Progenitor cell of endocrine pancreas (in vitro differentiated cells): Measurements from ENCODE around the gene EHD2. TPM values are rescaled to one million over a fixed set of nuclear protein-coding genes. Genes with fewer than 3 reads are reported as not detected.

Source experiments
- DNase-seq: peaks from one replicate; pipeline ENCODE4 v3.0.0; 2021; ENCODE audit warnings: low spot score; ENCODE audit not compliant: unreplicated experiment
- H3K27ac Mint-ChIP-seq: 2 replicates; pipeline ENCODE4 v1.8.0; 2021; ENCODE audit warnings: mild to moderate bottlenecking, moderate library complexity, mixed read lengths
- H3K27me3 Mint-ChIP-seq: 2 replicates; pipeline ENCODE4 v1.8.0; 2021; ENCODE audit warnings: mixed read lengths
- H3K36me3 Mint-ChIP-seq: 2 replicates; pipeline ENCODE4 v1.8.0; 2022; ENCODE audit warnings: mixed read lengths; ENCODE audit not compliant: insufficient read depth
- H3K4me1 Mint-ChIP-seq: 2 replicates; pipeline ENCODE4 v1.8.0; 2021; ENCODE audit warnings: low read depth, mixed read lengths
- H3K4me3 Mint-ChIP-seq: 2 replicates; pipeline ENCODE4 v1.8.0; 2021; ENCODE audit warnings: low read depth, mild to moderate bottlenecking, moderate library complexity, mixed read lengths
- H3K9me3 Mint-ChIP-seq: 2 replicates; pipeline ENCODE4 v1.8.0; 2021; ENCODE audit warnings: low read depth, mixed read lengths
- CTCF ChIP-seq: fragments of 200-600 bp; sonication (generic); IDR thresholded peaks from one replicate; pipeline ENCODE4 v1.5.0; 2021; ENCODE audit warnings: antibody characterized with exemption, mild to moderate bottlenecking; ENCODE audit not compliant: unreplicated experiment
- total RNA-seq: library from RNA; stranded (reverse); gene quantifications from 2 replicates; pipeline ENCODE4 v1.2.1, GENCODE V29; 2021

Gene EHD2
- total RNA-seq, 1 donor from 2014 or later, result 0.41 TPM

GRCh38 chr19:47729468-47729798 lies 16.2 kb downstream of the EHD2 start:
- Mint-ChIP-seq H3K36me3 (no peaks in the 10 kb centered on the region), H3K27ac (peak overlapping the region; percentile 88), H3K9me3 (no peaks in the 10 kb centered on the region), H3K27me3 (peaks cover 12% of the 10 kb centered on the region), H3K4me3 (peak overlapping the region; percentile 60), H3K4me1 (peaks cover 14% of the 10 kb centered on the region)
- no peak for DNase-seq
- TF ChIP-seq CTCF, result no peak

GRCh38 chr19:47729799-47730520 lies 16.7 kb downstream of the EHD2 start:
- TF ChIP-seq CTCF, result no peak
- H3K4me3 Mint-ChIP-seq, result peak overlapping the region; percentile 60
- peaks cover 14% of the 10 kb centered on the region for H3K4me1 Mint-ChIP-seq
- peak; percentile 34 for DNase-seq
- H3K27me3 Mint-ChIP-seq, result peaks cover 12% of the 10 kb centered on the region
- no peaks in the 10 kb centered on the region for H3K9me3 Mint-ChIP-seq
- H3K27ac Mint-ChIP-seq, result peak overlapping the region; percentile 88
- no peaks in the 10 kb centered on the region for H3K36me3 Mint-ChIP-seq

- Mint-ChIP-seq H3K4me1 (peaks cover 14% of the 10 kb centered on the region), H3K27ac (peak overlapping the region; percentile 56), H3K9me3 (no peaks in the 10 kb centered on the region), H3K4me3 (peak overlapping the region; percentile 50), H3K27me3 (peaks cover 12% of the 10 kb centered on the region), H3K36me3 (no peaks in the 10 kb centered on the region)
- DNase-seq, result no peak
- TF ChIP-seq CTCF, result no peak
Observed at GRCh38 chr19:47730521-47730889, 17.3 kb downstream of the EHD2 start.

GRCh38 chr19:47730910-47731309 lies 17.7 kb downstream of the EHD2 start:
- no peak overlapping the region for H3K4me3 Mint-ChIP-seq
- no peak for DNase-seq
- peaks cover 12% of the 10 kb centered on the region for H3K27me3 Mint-ChIP-seq
- no peaks in the 10 kb centered on the region for H3K36me3 Mint-ChIP-seq
- peaks cover 14% of the 10 kb centered on the region for H3K4me1 Mint-ChIP-seq
- H3K9me3 Mint-ChIP-seq, result no peaks in the 10 kb centered on the region
- no peak for TF ChIP-seq CTCF
- H3K27ac Mint-ChIP-seq, result no peak overlapping the region

GRCh38 chr19:47735131-47735530 lies 21.9 kb downstream of the EHD2 start:
- Mint-ChIP-seq H3K27me3 (peaks cover 9% of the 10 kb centered on the region), H3K4me1 (no peaks in the 10 kb centered on the region), H3K9me3 (no peaks in the 10 kb centered on the region), H3K36me3 (no peaks in the 10 kb centered on the region), H3K4me3 (no peak overlapping the region), H3K27ac (no peak overlapping the region)
- DNase-seq, result no peak
- TF ChIP-seq CTCF, result no peak
